Activated T-helper 1 cell treated with Interleukin-2 at 50 U/mL for 16 hours (primary cell): Measurements from ENCODE around the gene THRB.

Experiments
- DNase-seq: peaks from one replicate; pipeline ENCODE4 v3.0.0-alpha.2; 2020; ENCODE audit warnings: low read depth

THRB gene

DNA sequence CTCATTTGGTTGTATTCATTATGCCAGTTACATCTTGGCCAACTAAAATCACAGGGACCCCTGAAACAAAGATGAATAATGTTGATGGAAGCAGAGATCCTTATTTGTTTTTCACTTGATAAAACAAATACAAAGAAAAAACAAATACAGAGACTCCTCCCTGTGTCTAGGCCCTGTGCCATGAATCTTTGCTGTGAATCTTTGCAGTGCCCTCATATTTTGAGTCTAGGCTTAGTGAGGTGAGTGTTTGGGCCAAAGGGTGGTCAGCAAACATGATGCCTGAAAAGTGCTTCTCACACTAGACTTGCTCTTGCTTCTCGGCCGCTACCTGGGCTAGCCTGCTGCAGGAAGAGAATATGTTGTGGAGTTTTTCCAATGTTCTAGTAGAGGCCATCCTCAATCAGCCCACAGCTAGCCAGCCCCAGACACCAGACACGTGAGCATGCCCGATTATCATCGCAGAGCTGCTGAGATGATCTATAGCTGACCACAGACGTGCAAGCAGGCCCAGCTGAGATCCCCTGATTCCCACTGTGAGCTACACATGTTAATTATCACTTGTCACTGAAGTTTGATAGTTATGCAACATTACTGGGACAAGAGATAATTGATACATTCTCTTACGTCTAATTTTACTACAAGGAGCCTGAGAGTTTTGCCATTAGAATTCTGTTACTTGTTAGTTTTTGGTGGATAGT lies 191.4 kb downstream of the THRB start:
- no peak for DNase-seq

DNA sequence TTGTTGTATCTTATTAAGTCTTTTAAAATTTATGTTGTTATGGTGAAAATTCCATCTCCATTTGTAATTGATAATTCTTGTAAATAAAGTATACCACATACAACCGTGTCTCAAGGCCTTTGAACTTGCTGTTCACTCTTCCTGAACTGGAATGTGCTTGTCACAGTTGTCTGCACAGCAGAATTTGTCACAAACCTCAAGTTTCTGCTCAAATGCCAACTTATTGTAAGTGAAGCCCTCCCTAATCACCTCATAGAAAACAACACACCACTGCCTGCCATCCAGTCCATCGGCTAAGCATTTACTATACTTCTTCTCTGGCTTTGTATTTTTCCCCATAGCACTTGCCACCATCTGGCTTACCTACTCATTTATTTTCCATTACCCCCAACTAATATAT lies 192.3 kb downstream of the THRB start:
- DNase-seq: no peak

DNA sequence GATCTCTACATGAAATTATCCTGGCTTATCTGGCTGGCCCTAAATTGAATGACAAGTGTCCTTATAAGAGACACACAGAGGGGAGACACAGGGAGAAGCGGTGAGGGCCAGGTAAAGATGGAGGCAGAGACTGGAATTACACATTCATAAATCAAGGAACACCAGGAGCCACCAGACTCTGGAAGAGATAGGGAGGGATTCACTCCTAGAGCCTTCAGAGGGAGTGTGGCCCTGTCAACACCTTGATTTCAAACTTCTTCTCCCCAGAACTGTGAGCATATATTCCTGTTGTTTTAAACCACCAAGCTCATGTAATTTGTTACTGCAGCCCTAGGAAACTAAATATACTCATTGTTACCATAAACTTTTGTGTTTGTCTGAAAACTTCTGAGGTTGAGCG lies 193.7 kb downstream of the THRB start:
- DNase-seq: no peak

DNA sequence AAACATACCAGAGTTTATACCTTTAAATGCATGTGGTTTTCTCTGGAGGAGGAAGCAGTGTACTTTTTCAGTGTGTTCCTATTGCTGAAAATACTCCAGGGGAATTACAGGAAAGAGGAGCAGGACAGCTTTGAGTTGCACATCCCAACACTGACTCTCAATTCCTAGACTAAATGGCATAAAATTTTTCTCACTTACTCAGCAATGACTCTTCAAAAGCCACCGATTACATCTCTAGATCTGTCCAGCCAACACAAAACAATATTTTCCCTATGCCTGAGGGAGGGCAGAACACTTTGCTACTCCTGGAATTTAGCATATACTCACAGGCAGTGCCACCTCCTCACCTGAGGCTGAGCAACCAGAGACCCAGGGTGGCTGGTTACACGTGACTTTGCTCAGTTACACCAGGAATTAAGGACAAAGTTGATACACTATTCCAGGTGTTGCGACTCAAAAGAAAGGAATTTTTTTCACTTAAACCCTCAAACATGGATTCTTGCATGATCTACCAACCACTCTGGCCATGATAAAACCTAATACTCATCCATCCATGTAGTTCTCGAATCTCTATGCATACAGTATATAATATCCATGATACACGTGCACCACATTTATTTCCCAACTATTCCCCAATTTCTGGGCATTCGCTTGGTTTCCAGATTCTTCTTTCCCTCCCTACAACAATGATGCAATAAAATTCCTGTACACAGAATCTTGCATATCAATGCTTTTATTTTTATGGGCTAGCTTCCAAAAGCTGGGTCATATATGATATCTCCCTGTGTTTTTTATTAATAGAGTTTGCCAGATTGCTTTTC lies 194.6 kb downstream of the THRB start:
- no peak for DNase-seq

DNA sequence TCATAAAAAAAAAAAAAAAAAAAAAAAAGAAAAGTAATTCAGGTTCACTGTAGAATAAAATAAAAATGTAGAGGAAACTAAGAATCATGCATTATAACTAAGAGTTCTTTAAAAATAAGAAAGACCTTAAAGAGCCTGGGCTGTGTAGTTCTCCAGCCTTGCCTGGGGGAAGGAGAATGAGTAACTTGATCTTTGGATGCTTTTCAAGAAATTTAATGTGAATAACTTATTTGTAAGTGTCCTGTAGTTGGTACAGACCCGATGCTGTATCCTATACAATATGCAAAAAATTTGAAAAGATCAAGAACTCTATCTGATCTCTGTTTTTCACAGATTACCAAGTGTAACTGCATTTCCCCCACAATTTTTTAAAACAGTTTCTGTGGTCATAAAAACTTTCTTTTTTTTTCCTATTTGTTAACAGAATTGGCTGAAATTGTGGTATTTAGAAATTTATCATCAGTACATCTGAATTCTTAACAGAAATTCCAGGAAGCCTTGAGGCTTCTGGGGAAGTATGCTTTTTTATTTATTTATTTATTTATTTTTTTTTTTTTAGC lies 195.3 kb downstream of the THRB start:
- DNase-seq: no peak

DNA sequence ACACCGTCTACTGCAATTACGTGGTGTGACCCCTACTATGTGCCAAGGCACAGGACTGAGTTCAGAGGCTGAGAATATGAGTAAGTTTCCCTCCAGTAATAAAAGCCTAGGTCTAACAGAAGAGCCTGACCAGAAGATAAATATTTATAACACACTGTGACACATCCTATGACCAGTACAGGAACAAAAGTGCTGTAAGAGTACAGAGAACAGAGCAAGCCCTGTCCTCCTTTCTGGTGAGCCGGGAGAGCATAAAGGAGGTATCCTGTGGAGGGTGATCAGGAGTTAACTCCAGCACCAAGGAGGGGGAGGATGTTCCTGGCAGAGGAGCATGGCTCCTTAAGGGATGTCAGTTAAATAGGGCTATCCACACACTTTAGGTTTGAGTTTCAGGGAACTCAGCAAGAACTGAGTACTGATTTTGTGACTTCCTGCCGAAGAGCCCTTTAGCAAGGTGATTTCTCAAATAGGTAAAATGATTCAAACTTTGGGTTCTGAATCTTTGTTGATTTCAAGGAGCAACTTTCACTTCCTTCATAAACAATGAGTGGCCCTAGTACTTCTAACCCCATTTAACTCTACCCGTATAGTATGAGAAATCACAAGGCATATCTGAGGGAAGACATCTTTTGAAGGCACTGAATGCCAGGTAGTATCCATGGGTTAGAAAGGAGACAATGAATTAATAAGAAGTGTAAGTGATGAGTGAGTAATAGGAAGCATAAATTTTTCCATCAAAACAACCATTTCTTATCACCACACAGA lies 198.0 kb downstream of the THRB start:
- DNase-seq: no peak

DNA sequence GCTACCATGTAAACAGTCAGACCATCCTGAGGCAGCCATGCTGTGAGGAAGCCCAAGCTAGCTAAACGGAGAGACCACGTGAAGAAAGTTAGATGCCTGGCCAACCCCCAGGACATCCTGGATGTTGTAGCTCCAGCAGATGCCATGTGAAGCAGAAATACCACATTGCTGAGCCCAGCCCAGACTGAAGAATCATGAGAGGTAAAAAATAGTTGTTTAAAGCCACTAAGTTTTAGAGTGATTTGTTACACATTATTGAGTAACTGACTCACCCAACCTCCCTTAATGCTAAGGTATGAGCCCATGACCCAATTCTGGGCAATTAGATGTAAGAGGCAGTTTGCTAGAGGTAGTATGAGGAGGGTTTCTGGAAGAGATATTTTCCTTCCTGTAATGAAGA lies 200.5 kb downstream of the THRB start:
- no peak for DNase-seq

DNA sequence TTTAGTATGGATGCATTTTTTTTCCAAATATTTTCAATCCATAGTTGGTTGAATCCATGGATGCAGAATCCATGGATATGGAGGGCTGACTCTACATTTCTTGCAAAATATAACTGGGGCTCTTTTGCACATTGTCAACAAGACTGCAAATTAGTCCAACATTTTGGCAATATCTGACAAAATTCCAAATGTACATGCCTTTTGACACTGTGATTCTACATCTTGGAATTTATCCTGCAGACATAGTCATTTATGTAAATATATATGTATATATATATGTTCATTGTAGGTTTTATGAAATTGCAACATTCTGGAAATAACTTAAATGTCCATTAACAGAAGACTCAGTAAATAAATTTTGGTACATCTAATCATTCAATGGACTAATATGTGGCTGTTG lies 203.0 kb downstream of the THRB start:
- DNase-seq: no peak

DNA sequence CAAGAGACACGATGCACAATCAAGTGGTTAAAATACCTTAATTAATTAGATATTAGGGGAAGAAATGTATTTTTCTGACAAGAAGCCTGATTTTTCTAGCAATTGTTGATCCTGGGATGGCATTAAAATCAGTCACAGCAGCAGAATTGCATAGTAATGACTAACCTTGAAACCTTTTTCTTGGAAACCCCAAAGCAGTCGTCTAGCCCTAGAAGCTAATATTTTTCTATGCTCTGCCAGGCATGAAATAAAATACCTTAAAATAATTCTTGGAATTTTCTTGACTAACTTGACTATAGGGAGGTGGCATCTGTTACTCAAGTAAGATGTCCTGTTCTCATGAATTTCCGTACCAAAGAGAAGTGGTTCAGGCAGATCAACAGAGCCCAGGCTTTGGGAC lies 204.1 kb downstream of the THRB start:
- DNase-seq: no peak

DNA sequence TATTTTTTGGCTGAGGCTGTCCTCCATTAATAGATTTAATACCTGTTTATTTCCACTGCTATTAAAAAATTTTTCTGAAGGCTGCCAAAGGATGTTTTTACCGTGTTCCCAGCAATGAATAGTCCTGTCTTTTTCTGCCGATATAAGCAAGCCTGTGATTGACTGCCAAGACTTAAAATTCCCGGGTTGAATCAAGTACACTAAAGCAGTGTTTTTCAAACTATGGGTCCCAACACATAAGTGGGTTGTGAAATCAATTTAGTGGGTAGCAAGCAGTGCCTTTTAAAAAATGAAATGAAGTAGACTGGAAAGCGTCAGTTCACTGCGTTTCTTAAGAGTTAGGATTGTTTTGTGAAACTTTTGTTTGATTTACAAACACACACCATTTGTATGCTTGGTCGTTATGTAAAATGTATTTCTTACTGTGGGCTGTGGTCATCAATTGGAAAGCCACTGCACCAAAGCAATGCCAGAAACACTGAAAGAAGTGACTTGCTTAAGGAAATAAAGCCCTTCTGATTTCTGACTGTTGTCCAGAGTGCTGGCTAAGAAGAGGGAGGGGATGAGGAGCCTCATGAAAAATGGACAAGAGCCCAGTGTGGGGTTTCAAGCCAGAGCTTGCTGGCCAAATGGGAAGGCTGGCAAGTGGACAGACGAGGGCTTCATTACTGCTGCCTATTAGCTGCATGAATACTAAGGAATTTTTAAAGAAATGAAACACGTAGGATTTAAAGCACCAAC lies 206.0 kb downstream of the THRB start:
- DNase-seq: no peak

DNA sequence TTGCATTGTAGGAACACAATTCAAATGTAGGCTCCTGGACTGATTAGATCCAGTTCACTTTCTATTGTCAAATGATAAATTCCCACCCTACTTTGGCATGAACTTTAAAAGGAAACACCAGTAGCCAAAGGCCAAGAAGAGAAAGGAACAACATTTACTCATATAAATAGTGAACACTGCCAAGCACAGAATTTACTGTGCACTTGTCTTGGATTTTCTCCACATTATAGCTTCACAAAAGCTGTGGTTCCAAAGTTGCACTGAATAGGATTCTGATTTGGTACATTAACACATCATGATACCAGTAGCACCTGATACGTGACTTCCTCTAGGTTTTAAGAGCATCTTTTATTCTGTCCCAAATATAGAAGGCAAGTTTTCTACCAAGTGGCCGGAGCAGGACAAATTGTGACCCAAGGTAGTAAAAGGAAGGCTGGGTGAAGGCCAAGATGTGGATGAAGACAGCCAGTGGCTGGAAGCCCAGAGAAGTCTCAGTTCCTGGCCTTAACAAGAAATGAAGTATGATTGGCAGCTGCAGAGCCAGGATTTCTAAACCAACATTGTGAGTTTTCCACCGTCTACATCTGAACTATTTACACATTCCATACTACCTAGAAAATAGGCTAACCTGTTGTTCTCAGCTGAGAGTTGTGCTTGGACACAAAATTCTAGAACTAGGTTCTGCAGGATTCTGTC lies 206.7 kb downstream of the THRB start:
- DNase-seq: no peak

DNA sequence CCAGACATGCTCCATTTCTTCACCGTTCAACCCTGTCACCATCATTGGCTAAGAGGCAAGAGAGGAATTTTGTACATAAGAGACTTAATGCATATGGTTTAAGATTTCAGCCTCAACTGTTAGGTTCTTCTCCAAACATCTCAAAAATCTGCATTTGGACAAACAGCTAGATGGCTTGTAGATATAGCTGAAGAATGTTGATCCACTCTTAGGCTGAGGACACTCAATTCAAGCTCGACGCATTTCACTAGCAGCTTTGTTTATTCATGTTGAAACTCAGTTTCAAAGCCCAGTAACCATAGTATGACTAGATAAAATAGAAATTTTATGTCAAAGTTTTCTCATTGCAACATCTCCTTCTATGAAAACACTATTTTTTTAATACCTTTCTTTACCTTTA lies 208.2 kb downstream of the THRB start:
- DNase-seq: no peak

DNA sequence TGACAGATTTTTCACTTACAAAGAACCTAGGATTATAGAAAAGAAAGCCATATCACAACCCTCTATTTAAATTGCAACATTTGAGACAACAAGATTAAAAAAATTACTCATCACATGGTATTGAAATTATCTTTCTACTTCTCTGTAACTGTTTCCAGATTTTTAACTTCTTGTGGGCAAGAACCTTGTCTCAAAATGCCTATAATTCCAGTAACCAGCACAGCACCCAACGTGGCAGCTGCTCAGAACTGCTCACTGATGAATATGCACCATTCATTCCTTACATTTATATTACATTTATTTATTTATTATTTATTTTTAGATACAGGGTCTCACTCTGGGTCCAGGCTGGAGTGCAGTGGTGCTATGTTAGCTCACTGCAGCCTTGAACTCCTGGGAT lies 216.1 kb downstream of the THRB start:
- no peak for DNase-seq

DNA sequence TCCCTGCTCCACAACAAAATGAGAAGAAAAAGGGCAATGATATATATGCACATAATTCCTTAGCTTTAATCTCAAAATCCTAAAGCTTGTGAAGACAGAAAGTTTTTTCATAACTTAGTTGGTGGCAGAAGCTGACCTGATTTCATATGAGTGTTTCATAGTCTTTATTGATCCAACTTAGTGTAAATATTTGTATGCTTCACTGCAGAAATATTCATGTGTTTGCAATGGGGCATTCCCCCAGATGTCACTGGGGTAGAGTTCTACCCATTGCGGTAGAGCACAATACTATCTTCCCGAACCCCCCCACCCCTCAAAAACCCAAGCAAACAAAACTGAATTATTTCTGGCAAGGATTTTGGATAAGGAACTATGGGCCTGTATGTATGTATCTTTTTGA lies 221.2 kb downstream of the THRB start:
- no peak for DNase-seq

DNA sequence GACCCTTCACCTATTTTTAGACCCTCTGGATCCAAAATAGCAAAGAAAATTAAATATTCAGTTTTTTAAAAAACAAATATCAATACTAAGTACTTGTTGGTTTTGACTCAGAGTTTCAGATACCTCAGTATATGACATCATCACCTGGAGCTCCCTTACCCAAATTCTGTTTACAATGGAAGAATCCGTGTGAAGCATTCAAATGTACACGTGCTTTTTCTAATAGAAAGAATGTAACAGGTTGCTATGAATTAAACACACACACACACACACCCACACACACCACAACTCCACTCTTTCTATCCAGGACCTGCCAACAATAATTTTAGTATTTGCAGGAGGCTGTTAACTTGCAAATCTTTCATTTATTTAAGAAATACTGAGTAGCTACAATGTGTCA lies 221.8 kb downstream of the THRB start:
- DNase-seq: no peak

DNA sequence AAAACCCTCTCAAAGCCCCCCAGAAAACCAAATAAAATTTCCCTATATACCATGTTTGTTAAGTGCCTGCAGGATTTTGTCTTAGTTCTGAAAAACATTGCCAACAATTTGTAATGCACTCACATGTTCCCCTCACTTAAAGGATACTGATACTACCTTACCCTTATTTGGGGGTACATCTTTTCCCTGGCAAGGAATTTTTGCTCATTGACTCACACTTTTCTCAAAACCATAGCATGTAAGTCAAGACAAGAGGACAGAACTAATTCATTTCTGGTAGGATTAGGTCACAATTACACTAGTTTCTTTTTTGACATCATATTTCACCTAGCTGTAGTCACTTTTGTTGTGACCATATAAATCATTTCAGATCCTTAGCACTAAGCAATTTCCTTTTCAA lies 222.2 kb downstream of the THRB start:
- DNase-seq: no peak

DNA sequence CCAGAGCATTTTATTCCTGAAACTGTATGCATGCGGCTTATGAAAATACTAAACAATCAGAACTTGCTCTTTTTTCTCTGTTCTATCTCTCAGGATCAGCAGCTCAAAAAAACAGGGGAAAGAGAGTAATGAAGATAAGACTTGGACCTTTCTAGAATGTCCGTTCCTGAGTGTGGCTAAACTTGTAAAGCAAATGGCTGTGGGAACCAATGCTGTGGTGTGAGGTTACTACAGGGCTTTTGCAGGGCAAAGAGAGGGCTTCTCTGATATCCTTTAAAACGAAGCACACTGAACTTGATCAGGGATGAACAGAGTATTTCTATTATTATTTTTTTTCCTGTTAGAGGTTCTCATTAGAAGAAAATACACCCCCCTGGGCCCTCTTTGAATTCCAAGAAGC lies 223.4 kb downstream of the THRB start:
- DNase-seq: no peak

DNA sequence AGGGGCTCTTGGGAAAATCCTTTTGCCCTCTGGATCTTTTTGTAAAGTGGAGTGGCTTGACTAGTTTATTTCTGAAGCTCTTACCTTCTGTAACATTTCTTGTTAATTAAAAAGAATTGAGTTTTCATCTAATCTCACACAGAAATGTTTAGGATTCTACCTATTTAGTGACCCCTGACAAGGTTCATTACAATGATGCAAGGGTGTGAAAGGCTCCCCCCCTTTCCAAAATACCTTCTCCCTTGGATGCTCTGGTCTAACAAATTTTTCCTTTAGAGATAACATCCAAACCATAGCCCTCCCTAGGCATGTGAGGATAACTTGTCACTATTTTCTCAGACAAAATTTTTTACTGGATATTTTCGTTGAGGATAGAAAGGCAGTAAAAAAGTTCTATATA lies 223.9 kb downstream of the THRB start:
- no peak for DNase-seq

DNA sequence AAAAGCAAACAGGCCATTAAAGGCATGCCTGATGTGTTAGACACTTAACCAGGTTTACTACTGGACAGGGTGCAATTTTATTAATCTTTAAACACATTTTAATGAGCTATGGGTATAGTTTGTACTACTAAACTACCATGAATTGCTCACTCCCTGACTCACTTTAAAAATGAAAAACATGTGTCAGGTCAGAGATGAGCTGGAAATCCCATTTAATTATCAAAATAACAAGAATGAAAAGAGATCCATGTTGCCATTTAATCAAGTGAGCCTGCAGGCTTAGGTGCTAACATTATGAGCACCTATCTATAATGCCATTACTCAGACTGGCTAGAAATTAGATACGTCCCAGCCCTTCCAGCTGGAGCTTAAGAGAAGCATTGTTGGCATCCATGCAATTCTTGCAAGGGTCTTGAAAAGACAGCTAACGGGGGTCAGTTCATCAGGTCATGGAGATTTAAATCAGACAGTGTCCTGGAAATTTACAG lies 224.4 kb downstream of the THRB start:
- DNase-seq: no peak

DNA sequence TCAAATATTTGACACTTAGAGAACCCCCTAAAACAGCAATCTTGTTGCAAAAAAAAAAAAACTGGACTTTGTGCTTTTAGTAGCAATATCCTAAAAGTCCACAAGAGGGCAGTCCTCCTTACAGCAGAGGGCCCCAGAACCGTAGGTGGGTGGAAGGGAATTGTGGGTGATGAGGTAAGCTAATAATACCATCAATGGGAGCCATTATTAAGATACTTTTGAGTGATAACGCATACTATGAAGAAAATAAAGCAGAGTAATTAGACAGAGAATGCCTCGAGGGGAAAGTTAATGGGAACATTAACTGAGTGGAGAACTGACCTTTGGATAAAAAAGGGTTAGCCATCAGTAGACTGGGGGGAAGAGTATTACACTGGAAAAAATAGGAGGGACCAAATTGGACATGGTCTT lies 229.9 kb downstream of the THRB start:
- no peak for DNase-seq

DNA sequence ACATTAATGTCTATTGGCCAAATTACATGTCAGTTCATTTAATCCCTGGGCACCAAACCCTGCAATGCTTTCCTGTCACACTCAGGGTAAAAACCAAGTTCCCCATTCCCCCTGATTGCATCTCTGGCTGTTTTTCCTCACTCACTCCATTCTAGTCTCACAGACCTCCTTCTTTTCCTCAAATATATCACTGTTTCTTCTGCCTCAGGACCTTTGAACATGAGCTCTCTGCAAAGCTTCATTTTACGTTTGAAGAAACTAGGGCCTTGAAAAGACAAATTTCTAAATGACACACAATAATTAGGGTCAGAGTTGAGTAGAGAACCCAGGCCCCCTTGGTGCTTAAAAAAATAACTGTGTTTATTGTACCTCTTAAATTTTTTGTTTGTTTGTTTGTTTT lies 230.6 kb downstream of the THRB start:
- no peak for DNase-seq
